ENCODE data around the gene DMGDH.
"Not testable (repeated sequence)": the region's sequence is repeated elsewhere in the genome, so short reads cannot be mapped to it uniquely, and the experiment has no call there.

DMGDH gene

DNA sequence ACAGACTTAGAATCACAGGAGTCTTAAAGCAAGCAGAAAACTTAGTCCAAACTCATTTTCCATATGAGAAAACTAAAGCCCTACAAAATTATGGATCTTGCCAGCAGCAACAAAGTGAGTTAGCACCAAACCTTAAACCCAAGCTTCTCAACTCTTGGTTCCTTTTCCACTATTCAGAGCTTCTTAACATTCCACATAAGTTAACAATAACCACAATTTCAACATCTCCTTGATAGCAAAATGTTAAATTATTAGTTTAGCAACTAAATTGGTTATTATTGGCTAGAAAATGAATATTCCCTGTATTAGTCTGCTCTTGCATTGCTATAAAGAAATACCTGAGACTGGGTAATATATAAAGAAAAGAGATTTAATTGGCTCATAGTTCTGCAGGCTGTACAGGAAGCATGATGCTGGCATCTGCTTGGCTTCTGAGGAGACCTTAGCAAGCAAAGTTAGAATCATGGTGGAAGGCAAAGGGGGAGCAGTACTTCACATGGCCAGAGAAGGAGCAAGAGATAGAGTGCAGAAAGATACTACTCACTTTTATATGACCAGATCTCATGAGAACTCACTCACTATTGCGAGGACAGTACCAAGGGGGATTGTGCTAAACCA, 58.1 kb downstream of the DMGDH start:
- peak; percentile 80 for DNase-seq

DNA sequence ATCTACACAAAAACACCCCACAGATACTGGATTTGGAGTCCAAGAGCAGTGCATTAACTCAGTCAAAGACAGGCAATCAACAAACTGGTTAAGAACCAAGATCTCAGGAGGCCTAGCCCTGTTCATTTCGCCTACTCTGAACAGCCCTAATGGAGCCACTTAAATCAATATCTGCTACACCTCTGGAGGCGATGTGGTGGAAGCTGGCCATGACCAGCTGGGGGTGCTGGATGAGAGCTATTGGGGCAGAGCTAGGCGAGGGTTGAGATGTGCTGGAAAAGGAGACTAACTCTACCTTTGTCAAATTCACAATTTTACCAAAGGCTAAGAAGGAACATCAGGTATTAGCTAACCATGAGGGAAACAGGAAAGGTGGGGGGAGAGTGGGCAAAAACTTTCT, 61.1 kb downstream of the DMGDH start:
- no peak for DNase-seq

DNA sequence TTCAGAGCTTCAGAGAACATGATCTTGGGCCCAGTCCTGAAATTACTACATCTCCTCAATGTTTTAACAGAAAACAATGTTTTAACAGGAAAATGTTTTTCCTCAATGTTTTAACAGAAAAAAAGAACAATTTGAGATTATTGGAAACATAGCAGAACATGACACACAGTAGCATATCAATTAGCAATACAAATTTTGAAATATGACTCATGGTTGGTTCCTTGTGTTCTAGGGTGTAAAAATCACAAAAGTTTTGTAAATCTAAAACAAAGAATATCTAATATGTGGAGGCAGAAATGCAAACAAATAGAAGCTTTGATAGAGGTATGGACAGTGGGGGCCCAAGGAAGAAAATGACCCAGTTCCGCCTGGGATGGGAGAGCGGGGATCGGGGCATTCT, 61.6 kb downstream of the DMGDH start:
- no peak for DNase-seq

DNA sequence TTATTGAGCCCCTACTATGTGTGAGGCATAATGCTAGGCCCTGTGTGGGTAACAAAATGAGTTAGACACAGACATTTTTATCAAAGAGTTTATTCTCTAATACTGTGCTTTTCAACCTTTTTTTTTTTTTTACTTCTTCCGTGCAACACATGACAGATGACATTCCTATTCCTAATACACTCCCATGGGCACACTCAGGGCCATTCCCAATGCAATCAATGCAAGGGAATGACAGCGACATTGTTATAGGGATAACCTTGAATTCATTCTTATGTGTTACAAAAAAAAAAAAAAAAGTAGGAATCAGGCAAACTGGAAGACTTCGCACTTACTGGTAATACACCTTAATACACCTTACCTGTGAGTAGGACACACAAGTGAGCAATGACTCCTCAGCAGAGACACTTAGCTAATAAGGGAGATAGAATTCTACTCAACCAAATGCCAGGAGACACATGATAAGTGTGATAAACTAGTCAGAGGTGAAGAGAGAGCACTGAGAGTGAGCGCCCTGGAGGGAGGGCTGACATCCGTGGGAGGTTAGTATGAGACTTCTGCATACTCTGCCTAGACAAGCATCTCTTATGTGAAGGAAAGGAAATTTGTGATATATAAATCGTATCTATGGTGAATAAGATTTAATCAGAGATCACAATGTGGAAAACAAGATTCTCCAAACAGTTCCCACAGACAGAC, 63.4 kb downstream of the DMGDH start:
- no peak for DNase-seq

DNA sequence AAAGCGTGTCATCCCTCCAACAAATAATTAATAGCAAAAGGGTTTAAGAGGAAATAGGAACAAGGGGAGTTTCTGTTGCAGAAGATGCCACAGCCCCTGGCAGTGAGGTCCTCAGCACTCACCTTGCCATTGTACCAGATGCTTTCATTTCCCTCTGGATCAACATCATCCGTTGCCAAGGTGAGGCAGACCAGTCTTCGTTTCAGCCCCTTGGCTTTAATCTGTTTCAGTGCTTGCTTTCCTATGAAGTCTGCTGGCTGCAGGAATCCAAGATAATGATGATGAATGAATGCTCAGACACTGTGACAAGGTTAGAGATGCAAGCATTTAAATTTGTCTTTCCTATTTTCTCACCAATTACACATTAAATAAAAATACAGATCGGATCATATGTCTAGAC, 64.3 kb downstream of the DMGDH start:
- no peak for DNase-seq

DNA sequence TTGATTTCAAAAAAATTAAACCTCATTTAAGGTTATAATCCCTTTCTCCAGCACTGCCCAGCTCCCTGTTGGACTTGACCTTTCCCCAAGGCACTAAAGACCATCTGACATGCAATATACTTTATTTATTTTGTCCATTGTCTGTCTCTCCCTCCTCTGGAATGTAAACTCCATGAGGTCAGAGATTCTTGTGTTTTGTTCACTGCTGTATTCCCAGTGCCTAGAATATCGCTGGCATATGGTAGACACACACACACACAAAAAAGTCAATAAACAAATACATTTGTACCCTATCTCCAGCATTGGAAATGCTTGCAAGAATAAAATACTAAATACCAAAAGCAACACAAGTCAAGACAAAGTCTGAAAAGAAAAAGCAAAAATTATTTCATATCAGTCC, 67.1 kb downstream of the DMGDH start:
- no peak for DNase-seq

DNA sequence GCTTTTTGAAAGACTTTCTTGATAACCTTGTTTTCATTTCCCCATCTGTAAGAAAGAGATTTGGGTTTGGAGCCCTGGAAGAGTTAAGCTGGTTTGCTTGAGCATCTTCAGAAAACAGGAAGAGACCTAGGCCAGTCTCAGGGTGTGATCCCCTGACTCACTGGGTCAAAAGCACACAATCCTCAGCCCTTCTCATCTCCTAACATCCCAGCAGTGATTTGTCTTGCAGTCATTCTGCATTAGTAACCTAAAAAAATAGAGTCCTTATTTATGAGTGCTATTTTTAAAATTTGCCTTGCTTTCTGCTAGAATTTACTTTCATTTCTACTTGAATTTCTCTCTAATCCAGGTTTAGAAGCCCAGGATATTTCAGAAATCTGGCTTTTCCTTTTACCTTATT, 68.0 kb downstream of the DMGDH start:
- no peak for DNase-seq

DNA sequence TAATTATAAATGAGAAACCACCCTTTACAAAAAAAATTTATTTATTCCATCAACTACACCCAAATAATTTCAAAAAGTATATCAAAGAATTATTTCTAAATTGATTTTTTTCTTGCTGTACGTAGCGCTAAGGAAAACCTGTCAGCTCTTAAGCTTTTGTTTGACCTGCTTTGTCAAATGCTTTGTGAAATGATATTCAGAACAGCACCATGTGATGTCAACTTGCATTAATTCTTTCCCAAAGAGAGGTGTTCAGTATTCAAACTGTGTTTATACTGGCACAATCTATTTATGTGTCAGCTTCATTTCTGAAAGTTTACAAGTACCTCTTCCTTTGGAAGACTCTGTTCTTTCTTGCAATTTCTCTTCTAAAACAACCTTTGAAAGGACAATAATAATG, 72.4 kb downstream of the DMGDH start:
- no peak for DNase-seq

DNA sequence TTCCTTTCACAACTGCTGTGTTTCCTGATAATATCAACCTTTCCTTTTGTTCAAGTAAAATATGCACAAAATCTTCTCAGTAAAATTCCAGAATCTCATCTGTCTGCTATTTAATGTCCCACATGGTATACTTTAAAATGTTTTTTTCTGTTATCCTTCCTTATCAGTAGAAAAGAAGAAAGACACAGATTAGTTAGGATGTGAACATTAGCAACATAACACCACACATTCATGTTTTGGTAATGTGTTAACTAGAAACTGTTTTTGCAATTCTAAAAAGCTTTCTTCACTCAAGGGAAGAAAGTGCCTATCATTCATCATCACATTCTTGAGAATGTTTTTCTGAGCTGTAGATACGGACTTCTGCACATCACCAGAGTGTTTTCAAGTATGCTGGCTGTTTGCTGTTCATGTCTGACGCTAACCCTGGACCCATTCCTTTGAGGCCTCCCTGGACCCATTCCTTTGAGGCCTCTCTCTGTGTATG, 73.9 kb downstream of the DMGDH start:
- no peak for DNase-seq

DNA sequence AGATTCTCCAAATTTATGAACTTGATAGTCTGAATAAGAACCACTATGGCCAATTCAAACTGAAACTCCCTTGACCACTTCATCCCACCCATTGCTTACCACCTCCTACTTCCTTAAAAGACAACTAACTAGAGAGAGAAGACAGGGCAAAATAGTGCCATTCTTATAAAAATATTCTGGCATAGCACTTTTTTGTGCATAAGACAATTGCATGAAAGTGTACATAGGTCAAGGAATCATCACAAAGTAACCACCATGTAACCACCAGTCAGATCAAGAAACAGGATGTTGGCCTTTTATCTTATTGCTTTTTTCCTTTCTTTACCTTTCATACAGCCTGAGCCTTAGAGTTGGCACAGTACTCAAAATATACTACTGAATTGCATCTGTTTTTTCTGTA, 76.3 kb downstream of the DMGDH start:
- DNase-seq, result no peak

DNA sequence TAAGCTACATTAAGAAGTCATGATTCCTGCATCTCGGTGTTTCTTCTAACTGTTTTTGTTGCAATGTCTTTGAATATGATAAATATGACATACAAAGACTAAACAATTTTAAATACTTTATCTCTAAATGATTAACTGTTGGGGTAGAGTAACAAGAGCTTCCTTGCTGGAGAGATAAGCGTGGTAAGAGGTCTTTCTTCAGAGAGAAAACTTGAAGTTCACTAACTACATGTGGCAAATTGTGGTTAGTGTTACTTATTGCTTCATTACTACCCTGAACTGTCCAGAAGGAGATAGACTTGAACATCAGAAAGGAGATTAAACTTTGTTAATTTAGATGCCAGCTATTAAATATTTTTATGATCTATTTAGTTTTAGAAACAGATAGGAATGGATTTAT, 77.3 kb downstream of the DMGDH start:
- no peak for DNase-seq

DNA sequence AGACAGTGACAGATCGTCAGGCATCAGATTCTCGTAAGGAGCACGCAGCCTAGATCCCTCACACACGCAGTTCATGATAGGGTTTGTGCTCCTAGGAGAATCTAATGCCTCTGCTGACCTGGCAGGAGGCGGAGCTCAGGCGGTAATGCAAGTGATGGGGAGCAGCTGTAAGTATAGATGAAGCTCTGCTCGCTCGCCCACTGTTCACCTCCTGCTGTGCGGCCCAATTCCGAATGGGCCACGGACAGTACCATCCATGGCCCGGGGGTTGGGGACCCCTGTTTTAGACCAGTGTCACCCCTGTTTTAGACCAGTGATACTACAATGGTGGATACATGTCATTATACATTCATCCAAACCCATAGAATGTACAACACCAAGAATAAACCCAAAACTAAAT, 80.4 kb downstream of the DMGDH start:
- no peak for DNase-seq

DNA sequence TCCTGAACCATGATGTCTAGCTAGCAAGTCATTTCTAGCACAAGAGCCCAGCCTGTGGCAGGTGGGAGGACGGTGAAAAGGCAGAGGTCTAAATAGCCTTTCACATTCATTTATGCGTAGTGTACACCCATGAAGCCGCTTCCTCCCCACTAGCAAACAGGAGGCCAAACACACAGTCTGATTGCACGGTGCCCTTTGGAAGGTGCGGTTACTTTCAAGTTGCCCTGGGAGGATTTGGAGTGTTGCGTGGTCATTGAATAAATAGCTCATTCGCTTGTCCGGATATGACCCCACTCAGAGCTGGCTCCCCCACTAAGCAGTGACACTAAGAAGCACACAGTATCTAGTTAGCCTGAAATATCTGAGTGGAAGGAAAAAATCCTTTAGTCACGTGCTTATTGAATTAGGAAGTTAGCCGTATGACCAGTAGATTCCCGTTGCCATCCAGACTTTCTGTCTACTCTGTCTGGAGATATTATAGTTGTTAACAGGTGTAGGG, 83.7 kb downstream of the DMGDH start:
- DNase-seq, result peak; percentile 12

DNA sequence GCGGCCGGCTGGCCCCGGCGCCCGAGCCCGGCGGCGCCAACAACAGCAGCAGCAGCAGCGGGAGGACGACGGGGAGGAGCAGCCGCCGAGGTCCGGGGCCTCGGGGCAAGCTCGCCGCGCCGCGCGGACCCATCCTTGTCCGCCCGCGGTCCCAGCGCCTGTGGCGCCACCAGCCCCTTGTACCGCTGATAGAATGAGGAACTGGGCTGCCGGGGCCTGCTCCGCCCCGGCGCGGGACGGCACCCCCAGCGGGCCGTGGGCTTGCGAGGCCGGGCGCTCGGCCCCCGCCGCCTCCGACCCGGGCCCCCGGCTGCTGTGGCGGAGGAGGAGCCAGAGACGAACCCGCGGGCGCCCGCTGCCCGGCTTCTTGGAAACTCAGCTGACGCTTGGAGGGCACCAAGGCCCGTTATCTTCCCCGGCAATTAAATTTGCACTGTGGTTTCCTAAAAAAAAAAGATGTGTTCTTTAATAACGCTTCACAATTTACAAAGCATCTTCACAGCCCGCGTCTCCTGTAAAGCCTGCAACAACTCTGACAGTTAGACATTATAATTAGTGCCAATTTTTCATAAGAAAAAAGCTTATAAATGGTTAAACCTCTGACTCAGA, 84.3 kb downstream of the DMGDH start, which contains the start of gene ARSB:
Gene ARSB (minus strand): TSS at position 195 of the 609 bp plus-strand sequence. CDS start 62 bp downstream, at position 133.
- DNase-seq, result peak; percentile 52

DNA sequence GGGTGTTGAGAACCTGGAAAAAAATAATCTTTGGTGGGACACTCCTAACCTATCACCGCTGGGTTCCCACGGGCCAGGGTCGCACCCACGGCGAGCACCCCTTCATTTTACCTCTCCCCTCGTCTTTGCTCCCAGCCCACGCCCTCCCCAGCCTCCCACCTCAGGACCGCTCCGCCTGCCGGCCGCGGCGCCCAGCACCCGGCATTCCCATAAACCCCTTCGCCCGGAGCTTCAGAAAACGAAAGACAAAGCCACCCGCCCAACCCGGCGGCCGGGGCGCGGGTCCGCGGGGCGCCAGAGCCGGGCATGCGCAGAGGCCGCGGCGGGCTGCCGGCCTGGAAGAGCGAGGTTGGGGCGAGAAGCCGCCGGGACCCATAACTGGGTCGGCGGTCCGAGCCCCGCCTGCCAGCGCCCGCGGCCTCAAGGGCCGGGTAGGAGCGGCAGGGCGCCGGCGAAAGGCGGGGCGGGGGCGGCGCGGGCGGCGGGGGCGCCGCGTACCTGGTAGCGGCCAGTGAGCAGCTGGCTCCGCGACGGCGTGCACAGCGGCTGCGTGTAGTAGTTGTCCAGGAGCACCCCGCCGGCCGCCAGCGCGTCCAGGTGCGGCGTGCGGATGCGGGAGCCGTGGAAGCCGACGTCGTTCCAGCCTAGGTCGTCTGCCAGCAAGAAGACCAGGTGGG, 84.9 kb downstream of the DMGDH start:
- peak; percentile 86 for DNase-seq

DNA sequence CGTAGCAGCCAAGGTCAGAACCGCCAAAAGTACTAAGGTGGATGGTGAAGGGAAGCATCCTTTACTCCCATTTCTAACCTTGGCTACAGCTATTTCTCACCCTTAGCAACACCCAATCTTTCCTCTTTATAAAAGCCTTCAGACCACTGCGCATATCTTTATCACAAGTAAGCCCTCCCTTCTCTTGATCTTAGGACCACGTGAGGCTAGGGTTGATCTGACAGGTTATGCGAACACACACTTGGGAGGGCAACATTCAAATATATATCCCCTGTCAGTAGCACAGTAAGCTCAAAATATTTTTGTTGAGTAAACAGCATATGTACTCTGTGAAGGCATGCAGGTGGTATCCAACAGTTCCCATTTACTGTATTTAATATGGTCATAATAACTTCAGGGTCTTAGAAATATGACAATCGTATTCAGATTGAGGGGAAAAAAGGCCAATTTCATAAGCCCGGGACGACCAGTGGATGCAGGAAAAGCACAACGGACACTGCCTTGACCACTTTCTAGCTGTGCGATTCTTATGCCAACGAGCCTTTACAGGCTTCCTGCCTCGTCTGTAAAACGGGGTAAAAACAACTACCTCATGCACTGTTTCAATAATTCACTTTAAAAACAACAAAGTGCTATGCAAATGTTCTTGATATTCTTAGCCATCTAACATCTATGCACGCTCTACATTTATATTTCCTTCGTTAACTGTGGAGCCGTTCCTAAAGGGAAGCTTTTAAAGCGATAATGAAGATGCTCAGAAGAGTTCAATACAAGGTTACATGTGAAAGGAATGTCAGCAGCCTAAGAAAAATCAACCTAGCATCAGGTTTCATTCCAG, 85.7 kb downstream of the DMGDH start:
- no peak for DNase-seq

DNA sequence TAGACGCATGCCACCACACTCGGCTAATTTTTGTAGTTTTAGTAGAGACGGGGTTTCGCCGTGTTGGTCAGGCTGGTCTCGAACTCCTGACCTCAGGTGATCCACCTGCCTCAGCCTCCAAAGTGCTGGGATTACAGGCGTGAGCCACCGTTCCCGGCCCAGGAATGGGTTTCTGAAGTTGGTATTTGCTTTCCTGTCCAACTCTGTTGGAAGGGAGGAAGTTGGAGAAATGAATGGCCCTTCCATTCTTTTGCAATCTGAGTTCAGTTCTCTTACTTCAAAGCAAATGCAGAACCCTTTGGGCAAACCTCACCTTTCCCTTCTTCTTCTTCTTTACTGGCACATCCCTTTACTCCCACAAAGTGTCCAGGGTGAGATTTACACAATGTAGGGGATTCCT, 86.3 kb downstream of the DMGDH start:
- not testable (repeated sequence) for DNase-seq

DNA sequence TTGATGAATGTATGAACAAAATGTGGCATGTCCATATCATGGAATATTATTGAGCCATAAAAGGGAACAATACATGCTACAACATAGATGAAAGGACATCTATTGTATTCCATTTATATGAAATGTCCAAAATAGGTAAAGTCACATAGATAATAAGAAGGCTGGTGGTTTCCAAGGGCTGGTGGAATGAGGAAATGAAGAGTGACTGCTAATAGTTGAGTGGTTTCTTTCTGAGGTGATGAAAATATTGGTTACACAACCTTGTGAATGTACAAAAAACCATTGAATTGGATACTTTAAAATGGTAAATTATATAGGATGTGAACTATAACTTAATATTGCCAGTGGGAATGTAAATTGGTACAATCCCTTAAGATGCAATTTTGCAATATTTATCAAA, 89.6 kb downstream of the DMGDH start:
- DNase-seq, result no peak

DNA sequence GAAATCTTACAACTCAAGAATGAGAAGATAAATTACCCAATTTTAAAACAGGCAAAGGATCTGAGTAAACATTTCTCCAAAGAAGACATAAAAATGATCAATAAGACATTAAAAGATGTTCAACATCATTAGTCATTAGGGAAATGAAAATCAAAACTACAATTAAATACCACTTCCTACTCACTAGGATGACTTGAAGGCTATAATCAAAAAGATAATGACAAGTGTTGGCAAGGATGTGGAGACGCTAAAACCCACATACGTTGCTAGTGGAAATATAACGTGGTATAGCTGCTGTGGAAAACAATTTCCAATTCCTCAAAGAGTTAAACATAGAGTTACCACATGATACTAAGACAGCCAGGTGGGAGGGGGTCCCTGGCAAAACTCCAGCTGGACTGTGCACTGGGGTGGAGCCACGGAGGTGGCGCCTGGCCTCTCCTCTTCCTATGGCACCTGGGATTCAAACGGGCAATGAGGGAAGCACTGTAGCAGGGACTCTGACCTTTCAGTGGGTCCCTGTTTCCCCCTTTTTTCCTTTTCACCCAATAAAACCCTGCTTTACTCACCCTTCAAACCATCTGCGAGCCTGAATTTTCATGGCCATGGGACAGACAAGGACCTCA, 90.2 kb downstream of the DMGDH start:
- DNase-seq, result no peak

DNA sequence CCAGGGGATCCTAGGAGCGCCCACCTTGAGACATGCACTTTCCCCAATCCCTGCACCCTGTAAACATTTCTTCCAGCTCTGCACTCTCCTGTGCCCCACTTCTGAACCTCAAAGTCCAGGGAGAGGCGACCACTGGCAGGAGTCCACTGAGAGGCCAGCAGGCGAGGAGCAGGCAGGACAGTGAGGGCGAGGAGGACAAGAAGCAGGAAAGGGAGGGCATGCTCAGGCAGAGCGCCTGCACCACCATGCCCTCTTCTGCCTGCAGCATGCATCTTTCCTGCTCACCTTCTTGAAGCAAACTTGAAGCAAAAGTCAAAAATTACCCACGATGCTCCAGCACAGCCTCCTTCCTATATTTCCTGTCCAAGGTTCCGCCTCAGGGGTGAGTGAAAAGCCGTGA, 94.4 kb downstream of the DMGDH start:
- DNase-seq, result no peak

DNA sequence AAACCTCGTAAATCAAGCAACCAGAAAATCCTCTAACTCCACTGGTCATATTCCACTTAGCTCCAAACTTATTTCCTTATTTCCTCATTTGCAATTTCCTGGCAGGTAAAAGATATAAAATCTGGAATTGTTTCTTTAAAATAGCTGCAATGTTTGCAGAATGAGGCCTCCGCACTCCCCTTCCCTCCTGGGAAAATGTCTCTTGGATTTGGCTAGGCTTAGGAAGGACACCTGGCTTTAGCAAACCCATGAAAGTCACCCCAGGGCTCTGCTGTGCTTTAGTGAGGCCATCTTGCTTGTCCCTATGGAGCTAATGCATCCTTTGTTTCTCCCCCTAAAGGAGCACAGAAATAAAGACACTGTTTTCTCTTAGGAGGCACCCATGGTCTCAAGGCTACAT, 94.9 kb downstream of the DMGDH start:
- DNase-seq, result no peak

DNA sequence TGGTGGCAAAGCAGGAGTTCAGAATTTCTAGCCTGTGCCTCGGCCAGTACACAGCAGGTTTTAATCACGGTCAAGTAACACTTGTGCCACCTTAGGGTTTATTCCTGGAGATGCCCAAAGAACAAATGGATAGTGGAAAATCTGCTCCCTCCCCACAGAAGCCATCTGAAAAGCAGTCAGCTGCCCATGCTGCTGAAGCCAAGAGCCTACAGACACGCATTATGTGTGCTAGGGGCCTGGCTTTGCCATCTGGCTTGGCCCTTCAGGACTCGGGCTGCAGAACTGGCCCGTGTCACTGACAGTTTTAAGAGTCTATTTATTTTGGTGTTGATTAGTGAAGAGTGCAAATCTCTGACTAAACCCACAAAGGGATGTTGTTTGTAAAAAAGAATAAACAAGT, 95.5 kb downstream of the DMGDH start:
- no peak for DNase-seq

All from fibroblast of skin of right quadriceps (primary cell).